ENCODE results near the gene TGFB3. TPM values are rescaled to one million over a fixed set of nuclear protein-coding genes. Genes with fewer than 3 reads are reported as not detected.

TGFB3 gene
- total RNA-seq, 4 donors from 2014 or later: 12.0 to 47.1 (median 23.2) TPM

GRCh38 chr14:75960231-75960630 is 21.6 kb downstream of the TGFB3 start:
- no peaks in the 10 kb centered on the region for H3K9me3 ChIP-seq
- peaks cover 14 to 86% (median 59%) of the 10 kb centered on the region in 4 donors for H3K36me3 ChIP-seq
- no peak overlapping the region for H3K4me3 ChIP-seq
- no peak overlapping the region for H3K27ac ChIP-seq (replicated peaks in 1 of 4)
- H3K4me1 ChIP-seq: no peaks in the 10 kb centered on the region
- intact Hi-C loops (cut with DNase I): no loop called here
- TF ChIP-seq POLR2AphosphoS5 (IDR thresholded peaks at IDR 0.05) (no peak), EP300 (IDR thresholded peaks at IDR 0.05) (no peak)
- WGBS: 79% methylated on average over 6 of the region's 6 CpGs
- H3K27me3 ChIP-seq: no peaks in the 10 kb centered on the region
- DNase-seq (ENCODE audit: extremely low spot score): no peak

DNA sequence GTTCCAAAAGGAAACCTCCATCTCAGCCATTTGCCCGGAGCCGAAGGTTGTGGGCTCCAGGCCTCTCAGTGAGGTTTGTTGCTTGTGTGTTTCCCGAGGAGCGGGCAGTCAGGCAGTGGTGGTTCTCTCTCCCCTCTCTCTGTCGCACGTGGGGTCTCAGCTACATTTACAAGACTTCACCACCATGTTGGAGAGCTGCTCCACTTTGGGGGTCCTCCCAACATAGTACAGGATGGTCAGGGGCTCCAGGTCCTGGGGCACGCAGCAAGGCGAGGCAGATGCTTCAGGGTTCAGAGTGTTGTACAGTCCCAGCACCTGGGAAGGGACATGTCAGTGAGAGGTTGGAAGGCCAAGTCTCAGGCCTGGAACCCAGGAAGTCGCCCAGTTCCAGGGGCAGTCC is 22.8 kb downstream of the TGFB3 start:
- intact Hi-C loops (cut with DNase I): no loop called here
- H3K4me1 ChIP-seq: no peaks in the 10 kb centered on the region
- no peak for DNase-seq (ENCODE audit: extremely low spot score)
- H3K27me3 ChIP-seq: no peaks in the 10 kb centered on the region
- H3K4me3 ChIP-seq: no peak overlapping the region
- peaks cover 14 to 82% (median 50%) of the 10 kb centered on the region in 4 donors for H3K36me3 ChIP-seq
- H3K27ac ChIP-seq (replicated peaks in 1 of 4): no peak overlapping the region
- 94% methylated on average over 9 of the region's 9 CpGs for WGBS
- no peak for TF ChIP-seq POLR2AphosphoS5 (IDR thresholded peaks at IDR 0.05)
- TF ChIP-seq EP300 (IDR thresholded peaks at IDR 0.05): no peak
- TF ChIP-seq, protein P1, sequence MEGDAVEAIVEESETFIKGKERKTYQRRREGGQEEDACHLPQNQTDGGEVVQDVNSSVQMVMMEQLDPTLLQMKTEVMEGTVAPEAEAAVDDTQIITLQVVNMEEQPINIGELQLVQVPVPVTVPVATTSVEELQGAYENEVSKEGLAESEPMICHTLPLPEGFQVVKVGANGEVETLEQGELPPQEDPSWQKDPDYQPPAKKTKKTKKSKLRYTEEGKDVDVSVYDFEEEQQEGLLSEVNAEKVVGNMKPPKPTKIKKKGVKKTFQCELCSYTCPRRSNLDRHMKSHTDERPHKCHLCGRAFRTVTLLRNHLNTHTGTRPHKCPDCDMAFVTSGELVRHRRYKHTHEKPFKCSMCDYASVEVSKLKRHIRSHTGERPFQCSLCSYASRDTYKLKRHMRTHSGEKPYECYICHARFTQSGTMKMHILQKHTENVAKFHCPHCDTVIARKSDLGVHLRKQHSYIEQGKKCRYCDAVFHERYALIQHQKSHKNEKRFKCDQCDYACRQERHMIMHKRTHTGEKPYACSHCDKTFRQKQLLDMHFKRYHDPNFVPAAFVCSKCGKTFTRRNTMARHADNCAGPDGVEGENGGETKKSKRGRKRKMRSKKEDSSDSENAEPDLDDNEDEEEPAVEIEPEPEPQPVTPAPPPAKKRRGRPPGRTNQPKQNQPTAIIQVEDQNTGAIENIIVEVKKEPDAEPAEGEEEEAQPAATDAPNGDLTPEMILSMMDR (IDR thresholded peaks at IDR 0.05): no peak
- TF ChIP-seq POLR2A (IDR thresholded peaks at IDR 0.05; ENCODE audit: low read depth): no peak
- H3K9me3 ChIP-seq: no peaks in the 10 kb centered on the region

- 85% methylated on average over 3 of the region's 3 CpGs for WGBS
- Histone ChIP-seq H3K36me3 (peaks cover 0 to 21% (median 4%) of the 10 kb centered on the region in 4 donors), H3K9me3 (no peaks in the 10 kb centered on the region), H3K27me3 (no peaks in the 10 kb centered on the region), H3K4me3 (no peak overlapping the region), H3K4me1 (no peaks in the 10 kb centered on the region), H3K27ac (replicated peaks in 1 of 4) (no peak overlapping the region)
- intact Hi-C loops (cut with DNase I): no loop called here
- no peak for DNase-seq (ENCODE audit: extremely low spot score)
- TF ChIP-seq, protein P1 (IDR thresholded peaks at IDR 0.05): no peak
- TF ChIP-seq POLR2AphosphoS5 (IDR thresholded peaks at IDR 0.05) (no peak), POLR2A (IDR thresholded peaks at IDR 0.05; ENCODE audit: low read depth) (no peak), EP300 (IDR thresholded peaks at IDR 0.05) (no peak)
Measured at GRCh38 chr14:75952489-75952888, 29.3 kb downstream of the TGFB3 start.

DNA sequence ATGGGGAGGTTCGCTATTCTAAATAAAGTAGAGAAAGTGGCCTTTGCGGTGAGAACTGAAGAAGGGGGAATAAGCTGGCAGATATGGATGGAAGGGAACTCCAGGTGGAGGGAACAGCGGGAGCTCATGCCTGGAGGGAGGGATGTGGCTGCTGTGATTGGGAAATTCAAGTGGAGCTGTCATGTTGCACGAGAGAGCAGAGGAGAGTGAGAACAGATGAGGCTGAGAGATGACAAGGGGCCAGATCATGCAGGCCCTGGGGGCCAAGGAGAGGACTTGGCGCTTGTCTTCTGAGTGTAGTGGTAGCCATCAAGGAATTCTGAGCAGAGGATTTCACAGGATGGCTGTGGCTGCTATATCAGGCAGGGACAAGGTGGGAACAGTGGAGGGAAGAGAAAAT is 35.0 kb downstream of the TGFB3 start:
- TF ChIP-seq, protein P1 (IDR thresholded peaks at IDR 0.05): no peak
- TF ChIP-seq EP300 (IDR thresholded peaks at IDR 0.05) (no peak), POLR2AphosphoS5 (IDR thresholded peaks at IDR 0.05) (no peak), POLR2A (IDR thresholded peaks at IDR 0.05; ENCODE audit: low read depth) (no peak)
- Histone ChIP-seq H3K4me1 (no peaks in the 10 kb centered on the region), H3K36me3 (no peaks in the 10 kb centered on the region), H3K27ac (replicated peaks in 1 of 4) (no peak overlapping the region), H3K9me3 (no peaks in the 10 kb centered on the region), H3K27me3 (no peaks in the 10 kb centered on the region), H3K4me3 (no peak overlapping the region)
- no peak for DNase-seq (ENCODE audit: extremely low spot score)
- intact Hi-C loops (cut with DNase I): no loop called here
- 88% methylated on average over 5 of the region's 5 CpGs for WGBS

DNA sequence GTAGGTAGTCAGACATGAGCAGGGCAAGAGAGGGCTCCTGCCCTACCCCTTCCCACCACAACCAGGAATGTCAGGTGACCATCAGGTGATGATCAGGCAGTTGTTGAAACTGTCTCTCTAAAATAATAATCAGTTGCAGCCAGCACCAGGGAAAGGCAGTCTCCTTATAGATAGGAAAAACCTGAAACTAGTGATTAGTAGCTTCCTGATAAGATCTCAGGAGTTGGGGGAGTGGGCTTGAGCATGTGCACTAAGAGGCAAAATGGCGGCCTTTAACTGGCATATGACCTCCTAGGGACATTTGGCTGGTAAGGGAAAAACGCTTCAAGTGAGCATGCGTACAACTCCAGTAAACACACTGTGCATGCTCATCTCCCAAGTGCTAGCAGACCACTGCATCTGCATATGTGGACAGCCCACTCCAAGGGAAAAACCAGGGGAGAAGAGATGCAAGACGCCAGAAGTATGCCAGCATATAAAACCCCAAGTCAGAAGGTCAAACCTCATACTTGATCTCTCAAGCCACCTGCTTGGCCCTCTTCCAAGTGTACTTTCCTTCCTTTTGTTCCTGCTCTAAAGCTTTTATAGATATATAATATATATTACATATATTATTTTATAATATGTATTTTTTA is 37.1 kb downstream of the TGFB3 start:
- no peaks in the 10 kb centered on the region for H3K4me1 ChIP-seq
- DNase-seq (ENCODE audit: extremely low spot score): no peak
- H3K36me3 ChIP-seq: no peaks in the 10 kb centered on the region
- H3K27me3 ChIP-seq: no peaks in the 10 kb centered on the region
- WGBS: 86% methylated on average over 4 of the region's 4 CpGs
- TF ChIP-seq EP300 (IDR thresholded peaks at IDR 0.05): no peak
- TF ChIP-seq, protein P1 (IDR thresholded peaks at IDR 0.05): no peak
- no peak for TF ChIP-seq POLR2AphosphoS5 (IDR thresholded peaks at IDR 0.05)
- TF ChIP-seq POLR2A (IDR thresholded peaks at IDR 0.05; ENCODE audit: low read depth): no peak
- intact Hi-C loops (cut with DNase I): no loop called here
- no peak overlapping the region for H3K27ac ChIP-seq (replicated peaks in 1 of 4)
- no peak overlapping the region for H3K4me3 ChIP-seq
- no peaks in the 10 kb centered on the region for H3K9me3 ChIP-seq
